WERI-Rb-1 (cell line): ENCODE data around the gene CHMP2B.
"Not testable (repeated sequence)": the region's sequence is repeated elsewhere in the genome, so short reads cannot be mapped to it uniquely, and the experiment has no call there.

Experiments used
- DNase-seq: peaks from one replicate; pipeline ENCODE4 v3.0.0-alpha.2; 2020
- H3K27ac ChIP-seq: fragments of 250-450 bp; sonication (Bioruptor Pico); 2 replicates; pipeline ENCODE4 v1.5.1; 2020; ENCODE audit warnings: mild to moderate bottlenecking, moderate library complexity
- H3K27me3 ChIP-seq: fragments of 250-450 bp; sonication (Bioruptor Pico); 2 replicates; pipeline ENCODE4 v1.5.1; 2021; ENCODE audit warnings: mild to moderate bottlenecking, low read depth, moderate library complexity; ENCODE audit not compliant: insufficient read depth, severe bottlenecking
- H3K36me3 ChIP-seq: fragments of 250-450 bp; sonication (Bioruptor Pico); 2 replicates; pipeline ENCODE4 v1.5.1; 2020; ENCODE audit warnings: mild to moderate bottlenecking, moderate library complexity
- H3K4me3 ChIP-seq: 2 replicates; pipeline ENCODE4 v1.5.1; 2011; ENCODE audit warnings: low read depth, mild to moderate bottlenecking, control low read depth, low read length
- H3K9me3 ChIP-seq: fragments of 250-450 bp; sonication (Bioruptor Pico); 2 replicates; pipeline ENCODE4 v1.5.1; 2021; ENCODE audit warnings: mild to moderate bottlenecking, moderate library complexity; ENCODE audit not compliant: severe bottlenecking
- CTCF ChIP-seq: IDR thresholded peaks from 2 replicates; pipeline ENCODE4 v1.5.1; 2011; ENCODE audit warnings: low read depth, mild to moderate bottlenecking, control low read depth, inconsistent platforms, low read length

CHMP2B gene

GRCh38 chr3:87288446-87288845 lies 61.3 kb downstream of the CHMP2B start:
- TF ChIP-seq CTCF, result no peak
- Histone ChIP-seq H3K27ac (no peak overlapping the region), H3K27me3 (no peaks in the 10 kb centered on the region), H3K36me3 (no peaks in the 10 kb centered on the region), H3K9me3 (no peaks in the 10 kb centered on the region), H3K4me3 (no peak overlapping the region)
- DNase-seq, result no peak

- H3K36me3 ChIP-seq, result no peaks in the 10 kb centered on the region
- no peaks in the 10 kb centered on the region for H3K27me3 ChIP-seq
- H3K27ac ChIP-seq, result no peak overlapping the region
- no peak for DNase-seq
- no peaks in the 10 kb centered on the region for H3K9me3 ChIP-seq
- H3K4me3 ChIP-seq, result no peak overlapping the region
- TF ChIP-seq CTCF, result 0 out of 2 replicates have a peak, but pooled peaks have one; percentile 19
These were observed 71.1 kb downstream of the CHMP2B start for GRCh38 chr3:87298111-87298718.

- not testable (repeated sequence) for H3K27me3 ChIP-seq, H3K9me3 ChIP-seq
These were observed 77.9 kb downstream of the CHMP2B start for GRCh38 chr3:87305031-87305430.

More at GRCh38 chr3:87305031-87305430, 77.9 kb downstream of the CHMP2B start:
- H3K27ac ChIP-seq, H3K4me3 ChIP-seq, H3K36me3 ChIP-seq, DNase-seq: not testable (repeated sequence)
